Measurements from ENCODE around the gene HNMT. TPM values are rescaled to one million over a fixed set of nuclear protein-coding genes. Genes with fewer than 3 reads are reported as not detected.

The HNMT gene
- total RNA-seq, 4 donors from 2014 or later, result 16.7 to 52.8 (median 47.7) TPM

DNA sequence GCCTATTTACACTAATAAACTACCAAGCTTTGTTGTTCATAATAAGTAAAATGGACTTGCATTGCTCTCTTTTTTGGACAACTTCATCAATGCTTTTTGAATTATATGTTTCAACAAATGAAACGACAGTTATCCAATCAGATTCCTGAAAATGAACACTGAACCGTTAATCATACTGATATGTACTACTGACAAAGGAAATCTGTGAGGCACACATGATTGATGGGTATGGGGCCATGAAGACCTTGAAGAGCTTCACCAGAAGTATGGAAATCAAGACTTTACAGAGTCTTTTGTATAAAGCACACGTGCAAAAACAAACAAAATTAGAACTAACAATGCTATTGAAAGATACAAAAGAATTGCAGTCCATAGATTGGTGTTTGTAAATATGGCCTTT is 51.2 kb downstream of the HNMT start:
- Histone ChIP-seq H3K27me3 (no peaks in the 10 kb centered on the region), H3K4me1 (no peaks in the 10 kb centered on the region), H3K9me3 (no peaks in the 10 kb centered on the region), H3K36me3 (peaks cover 0 to 15% of the 10 kb centered on the region in 2 donors), H3K27ac (no peak overlapping the region), H3K4me3 (no peak overlapping the region)
- 83 to 96% methylated on average over 2 to 3 of the region's 3 CpGs for WGBS, 2 donors (ENCODE audit: low coverage in 1 of 2)
- ATAC-seq, result no peak
- TF ChIP-seq, protein P1, sequence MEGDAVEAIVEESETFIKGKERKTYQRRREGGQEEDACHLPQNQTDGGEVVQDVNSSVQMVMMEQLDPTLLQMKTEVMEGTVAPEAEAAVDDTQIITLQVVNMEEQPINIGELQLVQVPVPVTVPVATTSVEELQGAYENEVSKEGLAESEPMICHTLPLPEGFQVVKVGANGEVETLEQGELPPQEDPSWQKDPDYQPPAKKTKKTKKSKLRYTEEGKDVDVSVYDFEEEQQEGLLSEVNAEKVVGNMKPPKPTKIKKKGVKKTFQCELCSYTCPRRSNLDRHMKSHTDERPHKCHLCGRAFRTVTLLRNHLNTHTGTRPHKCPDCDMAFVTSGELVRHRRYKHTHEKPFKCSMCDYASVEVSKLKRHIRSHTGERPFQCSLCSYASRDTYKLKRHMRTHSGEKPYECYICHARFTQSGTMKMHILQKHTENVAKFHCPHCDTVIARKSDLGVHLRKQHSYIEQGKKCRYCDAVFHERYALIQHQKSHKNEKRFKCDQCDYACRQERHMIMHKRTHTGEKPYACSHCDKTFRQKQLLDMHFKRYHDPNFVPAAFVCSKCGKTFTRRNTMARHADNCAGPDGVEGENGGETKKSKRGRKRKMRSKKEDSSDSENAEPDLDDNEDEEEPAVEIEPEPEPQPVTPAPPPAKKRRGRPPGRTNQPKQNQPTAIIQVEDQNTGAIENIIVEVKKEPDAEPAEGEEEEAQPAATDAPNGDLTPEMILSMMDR (IDR thresholded peaks at IDR 0.05), result no peak
- no peak for TF ChIP-seq EP300 (IDR thresholded peaks at IDR 0.05)
- TF ChIP-seq POLR2A (IDR thresholded peaks at IDR 0.05), result no peak
- TF ChIP-seq POLR2AphosphoS5 (IDR thresholded peaks at IDR 0.05), result no peak

DNA sequence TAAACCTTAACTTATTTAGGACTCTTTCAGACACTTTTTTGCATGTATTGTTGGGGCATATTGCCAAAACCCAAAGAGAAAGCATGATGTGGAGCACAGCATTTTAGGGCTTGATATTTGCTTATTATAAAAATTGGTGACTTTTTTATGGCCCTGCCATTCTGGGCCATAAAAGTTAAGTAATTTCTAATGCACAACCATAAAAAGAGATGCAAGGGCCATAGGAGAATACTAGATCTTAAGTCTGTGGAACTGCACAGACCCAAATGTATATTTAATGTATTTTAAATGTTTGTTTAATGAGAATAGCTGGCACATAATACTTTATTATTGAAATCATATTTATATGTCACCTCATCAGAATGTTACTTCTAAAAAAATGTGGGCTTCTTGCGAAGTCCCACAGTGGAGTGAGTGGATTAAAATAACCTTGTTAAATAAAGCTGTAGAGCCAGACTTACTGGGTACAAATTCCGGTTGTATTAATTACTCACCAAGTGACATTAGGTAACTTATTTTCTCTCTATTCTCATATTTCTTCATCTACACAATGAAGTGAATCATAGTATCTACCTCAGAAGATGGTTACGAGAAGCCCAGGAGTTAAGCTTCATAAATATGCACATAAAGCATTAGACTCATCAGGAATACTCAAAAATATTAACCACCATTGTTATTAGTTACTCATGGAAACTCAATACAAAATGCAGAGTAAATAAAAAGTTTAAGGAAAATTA is 52.2 kb downstream of the HNMT start:
- no peaks in the 10 kb centered on the region for H3K9me3 ChIP-seq
- H3K36me3 ChIP-seq, result peaks cover 0 to 15% of the 10 kb centered on the region in 2 donors
- WGBS, 2 donors (ENCODE audit: low coverage in 1 of 2), result 65 to 75% methylated on average over 3 of the region's 3 CpGs
- H3K27me3 ChIP-seq, result no peaks in the 10 kb centered on the region
- ATAC-seq, result no peak
- TF ChIP-seq, protein P1 (IDR thresholded peaks at IDR 0.05), result no peak
- TF ChIP-seq POLR2AphosphoS5 (IDR thresholded peaks at IDR 0.05) (no peak), EP300 (IDR thresholded peaks at IDR 0.05) (no peak), POLR2A (IDR thresholded peaks at IDR 0.05) (no peak)
- no peaks in the 10 kb centered on the region for H3K4me1 ChIP-seq
- no peak overlapping the region for H3K27ac ChIP-seq
- no peak overlapping the region for H3K4me3 ChIP-seq

DNA sequence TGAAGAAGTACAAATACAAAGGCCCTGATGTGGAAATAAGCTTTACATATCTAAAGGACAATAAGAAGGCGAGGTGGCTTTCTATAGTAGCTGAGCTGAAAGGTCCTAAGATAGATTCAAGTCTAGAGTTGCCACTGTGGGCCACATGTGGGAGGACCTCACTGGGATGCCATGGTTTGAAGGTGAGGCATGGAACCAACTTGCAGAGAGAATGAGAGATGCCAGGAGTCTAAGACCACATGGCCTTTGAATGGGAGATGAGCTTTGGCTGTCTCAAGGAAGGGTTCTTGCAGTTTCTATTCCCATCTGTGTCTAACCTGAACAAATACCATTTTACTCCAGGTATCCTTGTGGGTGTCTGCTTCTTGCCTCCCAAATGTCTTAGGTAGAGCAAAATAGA is 53.6 kb downstream of the HNMT start:
- H3K27ac ChIP-seq, result no peak overlapping the region
- no peaks in the 10 kb centered on the region for H3K27me3 ChIP-seq
- H3K4me1 ChIP-seq, result no peaks in the 10 kb centered on the region
- no peaks in the 10 kb centered on the region for H3K9me3 ChIP-seq
- 100% methylated on average over 1 of the region's 1 CpG for WGBS, 2 donors (ENCODE audit: low coverage in 1 of 2)
- no peak overlapping the region for H3K4me3 ChIP-seq
- peaks cover 0 to 5% of the 10 kb centered on the region in 2 donors for H3K36me3 ChIP-seq
- no peak for TF ChIP-seq POLR2AphosphoS5 (IDR thresholded peaks at IDR 0.05)
- no peak for TF ChIP-seq POLR2A (IDR thresholded peaks at IDR 0.05)
- TF ChIP-seq, protein P1 (IDR thresholded peaks at IDR 0.05), result no peak
- no peak for TF ChIP-seq EP300 (IDR thresholded peaks at IDR 0.05)
- ATAC-seq, result no peak

DNA sequence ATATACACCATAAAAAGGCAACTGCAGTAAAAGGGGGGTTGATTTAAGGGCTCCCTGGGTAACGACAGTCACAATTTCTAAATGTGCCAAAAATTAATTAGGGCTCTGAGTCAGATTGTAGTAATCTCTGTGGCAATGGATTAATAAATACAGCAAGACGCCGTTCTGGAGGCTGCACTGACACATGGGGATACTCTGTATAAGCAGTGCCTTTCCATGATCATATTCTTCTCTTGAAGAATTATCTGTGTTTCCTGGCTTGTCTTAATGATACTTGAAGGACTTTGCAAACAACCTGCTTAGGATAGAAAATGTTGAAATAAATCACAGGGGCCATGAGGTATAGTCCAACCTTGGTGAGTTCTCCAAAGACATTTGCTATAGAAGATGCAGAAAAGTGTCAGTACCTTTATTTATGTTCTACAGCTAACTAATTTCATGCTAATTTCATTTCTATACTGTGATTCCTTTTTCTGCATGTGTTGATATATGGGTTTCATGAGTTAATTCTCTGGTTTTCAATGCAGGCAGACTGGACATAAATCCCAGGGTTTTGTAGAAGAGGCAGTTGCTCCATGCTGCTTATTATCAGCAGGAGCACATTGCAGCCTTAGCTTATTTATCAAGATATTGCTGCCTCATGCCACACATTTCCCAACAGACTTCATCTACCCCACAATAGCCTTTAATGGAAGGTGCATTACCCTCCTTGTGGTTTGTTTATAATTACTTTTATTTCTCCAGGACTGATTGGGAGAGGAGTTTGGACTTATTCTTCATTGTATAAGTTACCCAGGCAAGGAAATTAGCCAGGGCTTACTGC is 54.8 kb downstream of the HNMT start:
- WGBS, 2 donors (ENCODE audit: low coverage in 1 of 2), result 50 to 64% methylated on average over 3 of the region's 3 CpGs
- no peaks in the 10 kb centered on the region for H3K9me3 ChIP-seq
- TF ChIP-seq, protein P1 (IDR thresholded peaks at IDR 0.05), result no peak
- TF ChIP-seq EP300 (IDR thresholded peaks at IDR 0.05) (no peak), POLR2AphosphoS5 (IDR thresholded peaks at IDR 0.05) (no peak), POLR2A (IDR thresholded peaks at IDR 0.05) (no peak)
- H3K27me3 ChIP-seq, result no peaks in the 10 kb centered on the region
- H3K4me1 ChIP-seq, result no peaks in the 10 kb centered on the region
- H3K36me3 ChIP-seq, result no peaks in the 10 kb centered on the region
- no peak overlapping the region for H3K4me3 ChIP-seq
- no peak for ATAC-seq
- no peak overlapping the region for H3K27ac ChIP-seq

All from gastroesophageal sphincter (tissue), 4 donors.